Peyer's patch (tissue), 4 donors: ENCODE data around the gene ZSCAN23.
"Not testable (repeated sequence)": the region's sequence is repeated elsewhere in the genome, so short reads cannot be mapped to it uniquely, and the experiment has no call there.

ENCODE experiments used
- CTCF ChIP-seq, 6 experiments: fragments of 450-650 bp in 4 of 6; fragments of 200-600 bp in 2 of 6; sonication (generic) in 1 of 6; IDR thresholded peaks; one replicate each; pipeline ENCODE4 v1.5.1; 2017 to 2019; ENCODE audit warnings: antibody characterized with exemption in 6 of 6, mild to moderate bottlenecking in 3 of 6, moderate library complexity in 1 of 6
- POLR2A ChIP-seq, 2 donors: fragments of 450-650 bp; IDR thresholded peaks; one replicate each; pipeline ENCODE4 v1.5.1; 2017; ENCODE audit warnings: antibody characterized with exemption in 2 of 2, mild to moderate bottlenecking in 2 of 2, moderate library complexity in 2 of 2

GRCh38 chr6:28469153-28469745 lies 26.0 kb upstream of the ZSCAN23 start:
- TF ChIP-seq CTCF, POLR2A (IDR thresholded peaks at IDR 0.05): not testable (repeated sequence)
